HUES48 (cell line): Measurements from ENCODE around the gene AQP11.

Source experiments
- H3K27ac ChIP-seq: one replicate; pipeline ENCODE4 v1.7.0; 2013; ENCODE audit warnings: low read depth, low read length, inconsistent platforms
- H3K27me3 ChIP-seq: 2 replicates; pipeline ENCODE4 v1.6.1; 2013; ENCODE audit warnings: mild to moderate bottlenecking, low read length; ENCODE audit not compliant: control insufficient read depth, insufficient read depth
- H3K36me3 ChIP-seq: 2 replicates; pipeline ENCODE4 v1.6.1; 2013; ENCODE audit warnings: low read length; ENCODE audit not compliant: control insufficient read depth, insufficient read depth
- H3K4me1 ChIP-seq: 2 replicates; pipeline ENCODE4 v1.6.1; 2013; ENCODE audit warnings: mild to moderate bottlenecking, low read length; ENCODE audit not compliant: control insufficient read depth, insufficient read depth
- H3K4me3 ChIP-seq: 2 replicates; pipeline ENCODE4 v1.5.1; 2013; ENCODE audit warnings: mild to moderate bottlenecking, low read depth, low read length
- H3K9ac ChIP-seq: 2 replicates; pipeline ENCODE4 v1.6.1; 2013; ENCODE audit warnings: mild to moderate bottlenecking, low read depth, low read length, moderate library complexity
- H3K9me3 ChIP-seq: 2 replicates; pipeline ENCODE4 v1.6.1; 2013; ENCODE audit warnings: low read length; ENCODE audit not compliant: control insufficient read depth, insufficient read depth

AQP11 gene

GRCh38 chr11:77636731-77637344 is 47.1 kb downstream of the AQP11 start:
- Histone ChIP-seq H3K27me3 (no peaks in the 10 kb centered on the region), H3K27ac (peak overlapping the region; percentile 93), H3K4me1 (peaks cover 10% of the 10 kb centered on the region), H3K9ac (peak overlapping the region; percentile 94), H3K36me3 (peaks cover 15% of the 10 kb centered on the region), H3K4me3 (peak overlapping the region; percentile 96), H3K9me3 (no peaks in the 10 kb centered on the region)

GRCh38 chr11:77637345-77638165 is 47.8 kb downstream of the AQP11 start, which contains the start of gene CLNS1A:
TSS of gene CLNS1A (minus strand) at chr11:77637794. CDS start at chr11:77637714, 80 bp downstream.
- Histone ChIP-seq H3K4me1 (peaks cover 10% of the 10 kb centered on the region), H3K4me3 (peak within 1 kb of the TSS; percentile 96), H3K36me3 (peaks cover 10% of the 10 kb centered on the region), H3K9me3 (no peaks in the 10 kb centered on the region), H3K27me3 (no peaks in the 10 kb centered on the region), H3K27ac (peak within 1 kb of the TSS; percentile 93), H3K9ac (peak within 1 kb of the TSS; percentile 94)

GRCh38 chr11:77642228-77642627 is 52.5 kb downstream of the AQP11 start:
- no peaks in the 10 kb centered on the region for H3K27me3 ChIP-seq
- no peak overlapping the region for H3K27ac ChIP-seq
- no peaks in the 10 kb centered on the region for H3K9me3 ChIP-seq
- H3K4me3 ChIP-seq = no peak overlapping the region
- H3K9ac ChIP-seq = no peak overlapping the region
- H3K4me1 ChIP-seq = peaks cover 5% of the 10 kb centered on the region
- no peaks in the 10 kb centered on the region for H3K36me3 ChIP-seq

- H3K27me3 ChIP-seq = no peaks in the 10 kb centered on the region
- H3K4me3 ChIP-seq = no peak overlapping the region
- no peaks in the 10 kb centered on the region for H3K36me3 ChIP-seq
- H3K9ac ChIP-seq = no peak overlapping the region
- H3K4me1 ChIP-seq = no peaks in the 10 kb centered on the region
- no peaks in the 10 kb centered on the region for H3K9me3 ChIP-seq
- no peak overlapping the region for H3K27ac ChIP-seq
Observed at GRCh38 chr11:77644887-77645286, 55.1 kb downstream of the AQP11 start.

- Histone ChIP-seq H3K9ac (no peak overlapping the region), H3K36me3 (no peaks in the 10 kb centered on the region), H3K27me3 (no peaks in the 10 kb centered on the region), H3K27ac (no peak overlapping the region), H3K4me3 (no peak overlapping the region), H3K9me3 (no peaks in the 10 kb centered on the region), H3K4me1 (no peaks in the 10 kb centered on the region)
Observed at GRCh38 chr11:77647654-77648305, 58.0 kb downstream of the AQP11 start.

- Histone ChIP-seq H3K9me3 (no peaks in the 10 kb centered on the region), H3K27ac (no peak overlapping the region), H3K4me3 (no peak overlapping the region), H3K4me1 (no peaks in the 10 kb centered on the region), H3K27me3 (no peaks in the 10 kb centered on the region), H3K36me3 (no peaks in the 10 kb centered on the region), H3K9ac (no peak overlapping the region)
Observed at GRCh38 chr11:77650123-77650522, 60.4 kb downstream of the AQP11 start.

- H3K4me1 ChIP-seq = no peaks in the 10 kb centered on the region
- no peaks in the 10 kb centered on the region for H3K36me3 ChIP-seq
- no peak overlapping the region for H3K27ac ChIP-seq
- no peak overlapping the region for H3K4me3 ChIP-seq
- no peak overlapping the region for H3K9ac ChIP-seq
- H3K27me3 ChIP-seq = no peaks in the 10 kb centered on the region
- H3K9me3 ChIP-seq = no peaks in the 10 kb centered on the region
Observed at GRCh38 chr11:77654770-77655434, 65.1 kb downstream of the AQP11 start.

- Histone ChIP-seq H3K36me3 (no peaks in the 10 kb centered on the region), H3K9me3 (no peaks in the 10 kb centered on the region), H3K9ac (no peak overlapping the region), H3K27ac (no peak overlapping the region), H3K4me1 (no peaks in the 10 kb centered on the region), H3K27me3 (no peaks in the 10 kb centered on the region), H3K4me3 (no peak overlapping the region)
Observed at GRCh38 chr11:77656362-77656761, 66.6 kb downstream of the AQP11 start.

- H3K9ac ChIP-seq = no peak overlapping the region
- H3K9me3 ChIP-seq = no peaks in the 10 kb centered on the region
- no peak overlapping the region for H3K27ac ChIP-seq
- no peak overlapping the region for H3K4me3 ChIP-seq
- H3K36me3 ChIP-seq = 0 out of 2 replicates have a peak, but pooled peaks cover 3% of the 10 kb centered on the region
- H3K27me3 ChIP-seq = no peaks in the 10 kb centered on the region
- H3K4me1 ChIP-seq = no peaks in the 10 kb centered on the region
Observed at GRCh38 chr11:77658213-77659013, 68.7 kb downstream of the AQP11 start.
